Activated naive CD4-positive, alpha-beta T cell treated with anti-CD3 and anti-CD28 coated beads for 36 hours (primary cell): ENCODE measurements around the gene ORAI2. TPM values are rescaled to one million over a fixed set of nuclear protein-coding genes. Genes with fewer than 3 reads are reported as not detected.

Experiments
- CTCF ChIA-PET: fragments of 350-600 bp; sonication (Branson Sonifier 250); formaldehyde crosslinking; loops from one replicate; lab custom pipeline; 2021; ENCODE audit warnings: antibody characterized with exemption; lab: Charles Lee
- DNase-seq: peaks from one replicate; pipeline ENCODE4 v3.0.0-alpha.2; 2020
- H3K27ac Mint-ChIP-seq: one replicate; pipeline ENCODE4 v1.8.0; 2021; ENCODE audit warnings: mild to moderate bottlenecking, mixed read lengths
- H3K27me3 Mint-ChIP-seq: one replicate; pipeline ENCODE4 v1.8.0; 2021; ENCODE audit warnings: low read depth, mixed read lengths
- H3K36me3 Mint-ChIP-seq: one replicate; pipeline ENCODE4 v1.8.0; 2021; ENCODE audit warnings: low read depth, mixed read lengths
- H3K4me1 Mint-ChIP-seq: one replicate; pipeline ENCODE4 v1.8.0; 2021; ENCODE audit warnings: low read depth, mixed read lengths
- H3K4me3 Mint-ChIP-seq: one replicate; pipeline ENCODE4 v1.8.0; 2021; ENCODE audit warnings: mild to moderate bottlenecking, moderate library complexity, mixed read lengths
- H3K9me3 Mint-ChIP-seq: one replicate; pipeline ENCODE4 v1.8.0; 2021; ENCODE audit warnings: mixed read lengths
- intact Hi-C: fragments of 100-400 bp; cut with micrococcal nuclease; formaldehyde crosslinking; loops from one replicate; pipeline ENCODE4 v1.15.1; 2023
- total RNA-seq, 2 experiments: library from RNA; stranded (reverse); gene quantifications; one replicate each; pipeline ENCODE4 v1.2.3, GENCODE V29; 2021

ORAI2 gene
- total RNA-seq, 2 experiments from 2014 or later: 15.4 to 16.4 TPM

DNA sequence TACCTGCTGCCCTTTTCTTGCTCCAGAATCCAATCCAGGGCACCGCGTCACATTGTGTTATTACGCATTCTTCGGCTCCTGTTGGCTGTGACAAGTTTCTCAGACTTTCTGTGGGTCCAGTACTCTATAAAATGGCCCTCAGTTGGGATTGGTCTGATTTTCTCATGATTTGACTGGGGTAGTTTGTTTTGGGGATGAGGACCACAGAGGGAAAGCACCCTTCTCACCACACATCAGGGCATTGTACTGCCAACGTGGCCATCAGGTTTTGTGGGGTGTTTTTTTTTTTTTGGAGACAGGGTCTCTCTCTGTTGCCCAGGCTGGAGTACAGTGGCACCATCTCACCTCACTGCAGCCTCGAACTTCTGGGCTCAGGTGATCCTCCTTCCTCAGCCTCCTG, 17.0 kb upstream of the ORAI2 start:
- Mint-ChIP-seq H3K27ac (peak overlapping the region; percentile 95), H3K27me3 (no peaks in the 10 kb centered on the region), H3K4me3 (peak overlapping the region; percentile 58), H3K9me3 (no peaks in the 10 kb centered on the region), H3K36me3 (peaks cover 47% of the 10 kb centered on the region), H3K4me1 (peaks cover 68% of the 10 kb centered on the region)
- intact Hi-C loops: no loop called here
- CTCF ChIA-PET: interaction anchor here (1.1 to 2.9 kb wide), 8 partner anchors 9 to 50 kb away, joined by 3 to 25 read pairs (median 6); no protein-coding TSS in a partner anchor
- DNase-seq: no peak

- Mint-ChIP-seq H3K27ac (peak overlapping the region; percentile 95), H3K4me3 (no peak overlapping the region), H3K27me3 (no peaks in the 10 kb centered on the region), H3K9me3 (no peaks in the 10 kb centered on the region), H3K4me1 (peaks cover 72% of the 10 kb centered on the region), H3K36me3 (peaks cover 42% of the 10 kb centered on the region)
- peak; percentile 33 for DNase-seq
- CTCF ChIA-PET: interaction anchor here (0.6 to 1.2 kb wide), 4 partner anchors 9 to 1247 kb away, joined by 3 to 4 read pairs (median 3); no protein-coding TSS in a partner anchor
- intact Hi-C loops: no loop called here
These were observed 16.3 kb upstream of the ORAI2 start for GRCh38 chr7:102417105-102417504.

GRCh38 chr7:102418592-102418991, 14.8 kb upstream of the ORAI2 start:
- peak overlapping the region; percentile 71 for H3K27ac Mint-ChIP-seq
- intact Hi-C loops: no loop called here
- H3K4me1 Mint-ChIP-seq: peaks cover 67% of the 10 kb centered on the region
- H3K36me3 Mint-ChIP-seq: peaks cover 37% of the 10 kb centered on the region
- CTCF ChIA-PET: no interaction called here
- no peak overlapping the region for H3K4me3 Mint-ChIP-seq
- no peak for DNase-seq
- no peaks in the 10 kb centered on the region for H3K27me3 Mint-ChIP-seq
- H3K9me3 Mint-ChIP-seq: no peaks in the 10 kb centered on the region

- Mint-ChIP-seq H3K4me1 (peaks cover 65% of the 10 kb centered on the region), H3K4me3 (no peak overlapping the region)
- CTCF ChIA-PET: interaction anchor here (0.6 to 0.9 kb wide), 3 partner anchors 16 to 557 kb away, joined by 3 to 5 read pairs (median 3); no protein-coding TSS in a partner anchor
These were observed 11.6 kb upstream of the ORAI2 start for GRCh38 chr7:102421706-102422240.

GRCh38 chr7:102424129-102424551, 9.2 kb upstream of the ORAI2 start:
- H3K4me3 Mint-ChIP-seq: no peak overlapping the region
- no peak overlapping the region for H3K27ac Mint-ChIP-seq
- intact Hi-C loops: no loop called here
- peaks cover 67% of the 10 kb centered on the region for H3K4me1 Mint-ChIP-seq
- DNase-seq: no peak
- no peaks in the 10 kb centered on the region for H3K27me3 Mint-ChIP-seq
- no peaks in the 10 kb centered on the region for H3K9me3 Mint-ChIP-seq
- CTCF ChIA-PET: interaction anchor here (1.5 kb wide), 1 partner anchor 8 kb away, joined by 4 read pairs; no protein-coding TSS in a partner anchor
- H3K36me3 Mint-ChIP-seq: peaks cover 24% of the 10 kb centered on the region

More at GRCh38 chr7:102421706-102422240, 11.6 kb upstream of the ORAI2 start:
- intact Hi-C loops: no loop called here
- H3K9me3 Mint-ChIP-seq: no peaks in the 10 kb centered on the region
- no peak overlapping the region for H3K27ac Mint-ChIP-seq
- DNase-seq: no peak
- no peaks in the 10 kb centered on the region for H3K27me3 Mint-ChIP-seq
- H3K36me3 Mint-ChIP-seq: peaks cover 27% of the 10 kb centered on the region

DNA sequence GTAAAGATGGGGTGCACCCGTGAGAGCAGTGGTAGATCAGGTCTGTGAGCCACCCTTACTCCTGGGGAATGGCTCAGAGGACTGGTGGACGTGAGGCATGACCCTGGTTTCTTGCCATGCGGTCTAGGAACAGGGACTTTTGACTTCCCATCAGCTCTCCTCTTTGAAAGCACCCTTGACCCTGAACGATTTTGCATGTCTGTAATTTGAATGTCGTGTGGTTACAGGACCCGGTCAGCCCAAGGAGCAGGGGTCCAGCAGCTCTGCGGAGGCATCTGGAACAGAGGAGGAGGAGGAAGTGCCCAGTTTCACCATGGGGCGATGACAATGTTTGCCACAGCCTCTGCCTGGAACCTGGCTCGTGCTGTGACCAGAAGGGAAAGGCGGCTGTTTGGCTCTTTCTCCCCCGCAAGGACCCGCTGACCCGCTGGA, 8.6 kb upstream of the ORAI2 start:
- peaks cover 26% of the 10 kb centered on the region for H3K36me3 Mint-ChIP-seq
- H3K4me3 Mint-ChIP-seq: no peak overlapping the region
- no peaks in the 10 kb centered on the region for H3K9me3 Mint-ChIP-seq
- intact Hi-C loops: no loop called here
- DNase-seq: no peak
- peaks cover 68% of the 10 kb centered on the region for H3K4me1 Mint-ChIP-seq
- peak overlapping the region; percentile 100 for H3K27ac Mint-ChIP-seq
- CTCF ChIA-PET: interaction anchor here (1.5 kb wide), 1 partner anchor 9 kb away, joined by 4 read pairs; no protein-coding TSS in a partner anchor
- no peaks in the 10 kb centered on the region for H3K27me3 Mint-ChIP-seq

- Mint-ChIP-seq H3K9me3 (no peaks in the 10 kb centered on the region), H3K27ac (peak overlapping the region; percentile 100), H3K27me3 (no peaks in the 10 kb centered on the region), H3K4me1 (peaks cover 67% of the 10 kb centered on the region), H3K4me3 (peak overlapping the region; percentile 77), H3K36me3 (peaks cover 22% of the 10 kb centered on the region)
- peak; percentile 93 for DNase-seq
- intact Hi-C loops: loop anchor here (1.0 kb wide), 2 partner anchors 10 to 29 kb away; partner anchors contain the start of gene PRKRIP1
- CTCF ChIA-PET: interaction anchor here (0.9 to 3.4 kb wide), 8 partner anchors 8 to 38 kb away, joined by 3 to 17 read pairs (median 3); partner anchors contain the start of genes ALKBH4 and LRWD1
These were observed 7.6 kb upstream of the ORAI2 start for GRCh38 chr7:102425639-102426267.

- Mint-ChIP-seq H3K27me3 (no peaks in the 10 kb centered on the region), H3K4me1 (peaks cover 70% of the 10 kb centered on the region), H3K27ac (peak overlapping the region; percentile 100), H3K36me3 (peaks cover 20% of the 10 kb centered on the region), H3K9me3 (no peaks in the 10 kb centered on the region), H3K4me3 (peak overlapping the region; percentile 77)
- CTCF ChIA-PET: interaction anchor here (0.7 to 3.4 kb wide), 9 partner anchors 9 to 38 kb away, joined by 3 to 17 read pairs (median 3); partner anchors contain the start of genes ALKBH4 and LRWD1
- intact Hi-C loops: loop anchor here (1.0 kb wide), 2 partner anchors 11 to 30 kb away; partner anchors contain the start of gene PRKRIP1
- DNase-seq: peak; percentile 91
These were observed 6.9 kb upstream of the ORAI2 start for GRCh38 chr7:102426268-102427018.

GRCh38 chr7:102427019-102427405, 6.4 kb upstream of the ORAI2 start:
- Mint-ChIP-seq H3K4me3 (peak overlapping the region; percentile 77), H3K9me3 (no peaks in the 10 kb centered on the region), H3K36me3 (peaks cover 20% of the 10 kb centered on the region), H3K4me1 (peaks cover 72% of the 10 kb centered on the region), H3K27ac (peak overlapping the region; percentile 100), H3K27me3 (no peaks in the 10 kb centered on the region)
- DNase-seq: no peak
- intact Hi-C loops: no loop called here
- CTCF ChIA-PET: interaction anchor here (0.7 to 3.4 kb wide), 5 partner anchors 11 to 22 kb away, joined by 3 to 17 read pairs (median 3); no protein-coding TSS in a partner anchor

GRCh38 chr7:102429141-102429899, 4.1 kb upstream of the ORAI2 start:
- Mint-ChIP-seq H3K9me3 (no peaks in the 10 kb centered on the region), H3K36me3 (peaks cover 20% of the 10 kb centered on the region), H3K27ac (peak overlapping the region; percentile 74), H3K27me3 (no peaks in the 10 kb centered on the region), H3K4me3 (no peak overlapping the region), H3K4me1 (peaks cover 82% of the 10 kb centered on the region)
- CTCF ChIA-PET: interaction anchor here (0.5 to 1.8 kb wide), 3 partner anchors 14 to 38 kb away, joined by 3 to 7 read pairs (median 3); no protein-coding TSS in a partner anchor
- intact Hi-C loops: no loop called here
- DNase-seq: no peak

- peaks cover 64% of the 10 kb centered on the region for H3K4me1 Mint-ChIP-seq
- H3K27me3 Mint-ChIP-seq: no peaks in the 10 kb centered on the region
- H3K4me3 Mint-ChIP-seq: peak overlapping the region; percentile 74
- intact Hi-C loops: loop anchor here (1.0 to 10.0 kb wide), 5 partner anchors 16 to 913 kb away; partner anchors contain the start of genes ALKBH4, DNAJC2, LRWD1 and PRKRIP1
- no peaks in the 10 kb centered on the region for H3K9me3 Mint-ChIP-seq
- peaks cover 10% of the 10 kb centered on the region for H3K36me3 Mint-ChIP-seq
- CTCF ChIA-PET: interaction anchor here (0.6 to 2.9 kb wide), 2 partner anchors 19 to 26 kb away, joined by 3 to 12 read pairs; no protein-coding TSS in a partner anchor
- peak; percentile 80 for DNase-seq
- H3K27ac Mint-ChIP-seq: peak overlapping the region; percentile 98
These were observed 1.6 kb upstream of the ORAI2 start for GRCh38 chr7:102431617-102432298.
